BE2C (cell line): ENCODE data around the gene RANBP10.

ENCODE experiments used
- DNase-seq: peaks from one replicate; pipeline ENCODE4 v3.0.0-alpha.2; 2020
- H3K27me3 ChIP-seq: fragments of 250-450 bp; sonication (Bioruptor Pico); 2 replicates; pipeline ENCODE4 v1.5.1; 2020; ENCODE audit warnings: mild to moderate bottlenecking
- H3K36me3 ChIP-seq: fragments of 250-450 bp; sonication (Bioruptor Pico); 2 replicates; pipeline ENCODE4 v1.5.1; 2020; ENCODE audit warnings: mild to moderate bottlenecking
- H3K4me1 ChIP-seq: fragments of 250-450 bp; sonication (Bioruptor Pico); 2 replicates; pipeline ENCODE4 v1.5.1; 2020
- H3K4me3 ChIP-seq: 2 replicates; pipeline ENCODE4 v1.5.1; 2011; ENCODE audit warnings: low read depth, low read length
- H3K9me3 ChIP-seq: fragments of 250-450 bp; sonication (Bioruptor Pico); 2 replicates; pipeline ENCODE4 v1.5.1; 2020
- CTCF ChIP-seq: IDR thresholded peaks from 2 replicates; pipeline ENCODE4 v1.5.1; 2012; ENCODE audit warnings: mild to moderate bottlenecking, low read depth, low read length

RANBP10 gene

GRCh38 chr16:67820608-67821259 is 14.4 kb upstream of the RANBP10 start:
- DNase-seq: no peak
- no peak for TF ChIP-seq CTCF

GRCh38 chr16:67814567-67814966 is 8.2 kb upstream of the RANBP10 start:
- no peaks in the 10 kb centered on the region for H3K27me3 ChIP-seq
- TF ChIP-seq CTCF: no peak
- H3K36me3 ChIP-seq: no peaks in the 10 kb centered on the region
- no peak overlapping the region for H3K4me3 ChIP-seq
- no peaks in the 10 kb centered on the region for H3K9me3 ChIP-seq
- no peak for DNase-seq
- no peaks in the 10 kb centered on the region for H3K4me1 ChIP-seq

More at GRCh38 chr16:67820608-67821259, 14.4 kb upstream of the RANBP10 start:
- Histone ChIP-seq H3K36me3 (no peaks in the 10 kb centered on the region), H3K27me3 (no peaks in the 10 kb centered on the region), H3K4me1 (no peaks in the 10 kb centered on the region), H3K9me3 (no peaks in the 10 kb centered on the region), H3K4me3 (no peak overlapping the region)

GRCh38 chr16:67811899-67812298 is 5.5 kb upstream of the RANBP10 start:
- H3K9me3 ChIP-seq: no peaks in the 10 kb centered on the region
- no peak for TF ChIP-seq CTCF
- no peaks in the 10 kb centered on the region for H3K27me3 ChIP-seq
- no peaks in the 10 kb centered on the region for H3K4me1 ChIP-seq
- no peak for DNase-seq
- H3K4me3 ChIP-seq: no peak overlapping the region
- H3K36me3 ChIP-seq: no peaks in the 10 kb centered on the region

GRCh38 chr16:67807148-67807682 is 855 bp upstream of the RANBP10 start:
- H3K4me1 ChIP-seq: no peaks in the 10 kb centered on the region
- H3K36me3 ChIP-seq: peaks cover 15% of the 10 kb centered on the region
- no peaks in the 10 kb centered on the region for H3K9me3 ChIP-seq
- H3K4me3 ChIP-seq: peak overlapping the region; percentile 90
- H3K27me3 ChIP-seq: no peaks in the 10 kb centered on the region
- peak; percentile 21; the same call in 1 of the 2 replicates for TF ChIP-seq CTCF
- DNase-seq: no peak

GRCh38 chr16:67805718-67806427 is 487 bp downstream of the RANBP10 start:
- no peak for DNase-seq
- H3K27me3 ChIP-seq: no peaks in the 10 kb centered on the region
- peak overlapping the region; percentile 90 for H3K4me3 ChIP-seq
- no peak for TF ChIP-seq CTCF
- H3K9me3 ChIP-seq: no peaks in the 10 kb centered on the region
- peaks cover 22% of the 10 kb centered on the region for H3K36me3 ChIP-seq
- no peaks in the 10 kb centered on the region for H3K4me1 ChIP-seq
